Measurements from ENCODE around the gene JAG1. TPM values are rescaled to one million over a fixed set of nuclear protein-coding genes. Genes with fewer than 3 reads are reported as not detected.

JAG1 gene
- total RNA-seq, 1 experiment from 2014 or later = 8.3 TPM

DNA sequence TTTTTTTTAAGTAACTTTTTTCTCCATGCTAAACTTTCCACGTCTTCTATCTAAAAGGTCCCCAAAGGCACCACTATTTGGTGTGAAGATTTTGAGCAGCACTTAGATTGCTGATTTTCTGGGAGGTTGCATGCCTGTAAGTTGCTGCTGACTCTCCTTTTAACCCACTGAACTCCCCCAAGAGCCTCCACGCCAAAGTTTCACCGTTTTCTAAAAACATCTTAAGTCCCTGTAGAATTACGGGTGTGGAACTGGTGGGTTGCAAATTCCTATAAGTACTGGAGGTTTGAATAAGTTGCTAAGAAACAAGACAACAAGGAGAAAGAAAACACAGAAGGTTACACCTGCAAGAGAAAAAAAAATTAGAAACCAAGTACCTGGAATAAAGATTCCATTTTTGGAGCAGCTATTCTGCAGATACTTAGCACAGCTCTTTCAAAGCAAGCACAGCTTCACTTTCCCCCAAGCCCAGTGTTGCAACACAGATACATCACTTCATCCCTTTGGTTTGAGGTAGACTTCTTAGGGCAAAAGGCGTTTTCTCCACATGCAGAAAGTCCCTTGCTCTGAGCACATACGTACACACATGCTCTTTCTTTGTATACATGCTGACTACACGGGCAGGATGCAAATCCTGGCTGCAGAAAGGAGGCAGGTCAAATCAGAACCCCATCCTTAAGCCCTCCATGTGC, 5.0 kb downstream of the JAG1 start:
- DNase-seq (ENCODE audit: low read depth) = no peak

DNA sequence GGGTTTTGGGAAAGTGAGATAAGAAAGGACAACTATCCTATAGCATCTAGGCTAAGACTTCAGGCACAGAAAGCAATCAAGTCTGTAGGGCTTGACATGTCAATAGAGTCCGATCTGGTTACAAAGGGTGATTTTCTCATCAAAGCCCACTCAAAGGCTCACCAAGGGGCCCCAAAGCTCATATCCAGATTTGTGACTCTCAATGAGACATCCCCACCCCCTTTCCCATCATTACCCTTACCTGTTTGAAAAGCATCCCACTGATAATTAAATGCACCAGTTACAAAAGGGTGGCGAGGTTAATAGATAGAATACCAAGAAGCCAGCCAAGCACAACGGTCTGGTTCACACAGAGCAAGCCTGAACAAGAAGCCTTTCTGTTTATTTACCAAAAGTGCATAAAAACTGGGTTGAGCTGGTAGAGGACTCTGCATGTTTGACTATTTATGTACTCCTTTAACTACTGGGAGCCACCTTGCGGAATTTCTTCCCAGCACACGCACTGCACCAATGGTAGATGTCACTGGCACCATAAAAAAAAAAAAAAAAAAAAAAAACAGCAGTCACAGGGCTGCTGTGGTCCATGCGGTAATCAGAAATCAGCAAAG, 6.1 kb downstream of the JAG1 start:
- DNase-seq (ENCODE audit: low read depth) = no peak

- DNase-seq (ENCODE audit: low read depth) = no peak
Measured at GRCh38 chr20:10667077-10667401, 6.8 kb downstream of the JAG1 start.

DNA sequence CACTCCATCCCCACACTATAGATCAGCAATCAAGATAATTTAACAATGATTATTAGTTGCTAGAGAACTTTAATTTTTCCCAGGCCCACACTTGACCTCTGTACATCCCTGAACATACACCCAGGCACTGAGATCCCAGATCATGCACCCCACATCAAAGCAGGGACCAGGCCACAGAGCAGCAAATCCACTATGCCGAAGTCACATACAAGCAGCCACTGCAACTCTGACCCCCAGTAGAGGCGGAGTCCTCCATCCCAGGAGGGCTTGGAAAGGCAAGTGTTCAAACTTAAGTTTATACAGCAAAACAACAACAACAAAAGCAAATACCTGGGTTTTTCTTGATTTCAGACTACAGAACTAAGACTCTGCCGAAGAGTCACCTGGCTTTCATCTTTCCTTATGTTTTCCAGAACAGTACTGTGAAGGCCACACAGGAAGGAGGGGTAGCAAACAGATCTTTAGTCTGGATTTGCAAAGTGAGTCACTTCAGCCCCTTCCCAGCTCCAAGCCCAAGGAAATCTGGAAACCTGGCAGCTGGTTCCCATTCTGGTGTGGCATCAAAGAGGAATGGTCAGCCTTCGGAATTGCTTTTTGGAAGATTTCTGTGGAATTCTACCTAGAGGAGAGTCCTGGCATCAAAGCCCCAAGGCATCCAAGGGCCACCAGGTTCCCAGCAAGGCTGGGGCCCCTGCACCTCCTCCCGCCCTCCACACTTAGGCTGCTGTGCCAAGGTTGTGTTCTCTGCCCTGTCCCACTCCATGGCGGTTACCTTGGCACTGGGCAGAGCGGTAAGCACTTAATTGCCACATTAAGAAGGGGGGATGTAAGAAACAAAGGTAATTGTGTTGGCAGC, 7.3 kb downstream of the JAG1 start:
- no peak for DNase-seq (ENCODE audit: low read depth)

- no peak for DNase-seq (ENCODE audit: low read depth)
Measured at GRCh38 chr20:10665791-10666190, 8.0 kb downstream of the JAG1 start.

DNA sequence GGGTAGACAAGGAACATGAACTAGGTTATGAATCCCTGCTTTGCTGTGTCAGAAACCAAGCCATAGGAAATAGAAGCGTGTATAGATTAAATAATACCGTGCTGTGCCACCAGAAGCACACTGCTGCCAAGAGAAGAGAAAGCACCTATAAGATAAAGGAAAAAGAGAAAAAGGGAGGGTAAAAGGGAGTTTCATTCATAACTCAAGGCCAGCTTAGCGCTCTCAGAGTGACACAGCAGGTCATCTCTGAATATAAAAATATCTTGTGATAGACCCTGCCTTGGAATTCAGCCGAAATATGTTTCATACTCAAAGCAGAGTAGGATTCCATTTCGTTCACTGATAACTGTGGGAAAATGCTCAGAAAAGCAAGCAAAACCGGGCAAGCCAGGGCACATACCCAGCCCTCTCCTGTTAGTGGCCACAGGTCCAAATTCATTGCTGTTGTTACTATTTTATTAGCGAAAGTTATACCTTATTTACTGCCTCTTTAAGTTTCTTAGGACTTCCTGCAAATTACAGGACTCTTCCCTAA, 8.7 kb downstream of the JAG1 start:
- no peak for DNase-seq (ENCODE audit: low read depth)

DNA sequence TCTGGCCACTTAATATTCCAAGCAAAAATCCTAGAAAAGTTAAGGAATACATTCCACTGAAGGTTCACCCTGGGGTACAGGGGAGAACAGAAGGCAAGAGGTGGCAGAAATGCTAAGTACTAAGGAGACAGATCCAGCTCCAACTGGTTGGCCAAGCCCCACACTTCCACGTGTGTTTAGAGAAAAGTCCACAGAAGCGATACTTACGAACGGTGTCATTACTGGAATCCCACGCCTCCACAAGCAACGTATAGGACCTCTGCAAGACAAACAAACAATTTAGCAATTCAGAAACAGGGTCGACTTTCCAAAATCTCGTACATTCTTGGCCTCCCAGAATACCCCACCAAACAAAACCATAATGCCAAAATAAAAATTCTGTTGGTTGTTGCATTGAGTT, 10.0 kb downstream of the JAG1 start:
- DNase-seq (ENCODE audit: low read depth) = no peak

DNA sequence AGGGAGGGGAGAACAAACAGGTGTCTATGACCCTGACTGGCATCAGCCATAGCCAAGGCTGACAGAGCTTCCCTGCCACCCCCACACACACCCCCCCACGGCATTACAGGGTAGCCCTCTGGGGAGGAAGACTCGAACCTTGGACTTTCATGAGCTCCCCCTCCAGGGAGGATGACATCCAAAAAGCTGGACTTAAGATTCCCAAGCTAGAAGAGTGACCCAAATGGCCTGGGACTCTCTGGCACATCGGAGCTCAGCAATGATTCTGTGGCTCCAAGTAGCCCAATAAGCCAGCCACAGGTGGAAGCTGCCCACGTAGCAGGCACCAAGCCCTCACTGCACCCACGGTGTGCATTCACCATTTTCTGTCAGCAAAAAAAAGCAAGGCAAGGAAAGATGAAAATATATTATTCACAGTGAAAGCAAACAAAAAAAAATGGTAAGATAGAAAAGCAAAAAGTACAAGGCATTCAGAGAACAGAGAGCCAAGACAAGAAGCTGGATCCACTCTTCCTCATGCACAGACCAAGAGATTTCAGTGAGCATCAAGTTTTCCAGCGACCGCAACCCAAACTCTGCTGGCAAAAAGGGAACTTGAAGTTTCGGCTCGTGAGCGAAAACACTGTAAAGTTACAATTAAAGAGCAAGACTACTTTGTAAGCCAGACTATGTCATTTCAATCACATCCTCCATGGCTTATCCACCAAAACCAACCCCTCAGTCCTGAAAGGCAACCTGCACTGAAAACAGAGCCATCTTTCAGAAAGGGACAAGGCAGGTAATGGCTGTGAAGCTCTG, 10.9 kb downstream of the JAG1 start:
- DNase-seq (ENCODE audit: low read depth) = no peak

DNA sequence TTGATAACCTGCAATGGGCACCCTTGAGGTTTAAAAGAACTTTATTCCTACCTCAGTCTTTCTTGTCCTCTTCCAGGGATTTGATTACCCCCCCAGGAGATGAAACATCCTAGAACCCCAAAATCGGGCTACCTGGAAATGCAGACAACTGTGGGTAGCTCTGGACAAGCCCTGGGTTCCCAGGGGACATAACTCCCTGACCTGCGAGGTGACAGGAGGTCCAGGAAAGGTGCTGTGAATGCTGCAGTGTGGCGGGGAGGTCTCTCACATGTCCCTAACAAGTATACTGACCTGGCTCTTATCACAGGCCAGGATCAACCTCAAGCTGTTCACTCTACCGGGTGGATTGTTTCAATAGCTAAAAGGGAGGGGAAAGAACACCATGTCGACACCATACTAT, 11.6 kb downstream of the JAG1 start:
- DNase-seq (ENCODE audit: low read depth) = no peak

DNA sequence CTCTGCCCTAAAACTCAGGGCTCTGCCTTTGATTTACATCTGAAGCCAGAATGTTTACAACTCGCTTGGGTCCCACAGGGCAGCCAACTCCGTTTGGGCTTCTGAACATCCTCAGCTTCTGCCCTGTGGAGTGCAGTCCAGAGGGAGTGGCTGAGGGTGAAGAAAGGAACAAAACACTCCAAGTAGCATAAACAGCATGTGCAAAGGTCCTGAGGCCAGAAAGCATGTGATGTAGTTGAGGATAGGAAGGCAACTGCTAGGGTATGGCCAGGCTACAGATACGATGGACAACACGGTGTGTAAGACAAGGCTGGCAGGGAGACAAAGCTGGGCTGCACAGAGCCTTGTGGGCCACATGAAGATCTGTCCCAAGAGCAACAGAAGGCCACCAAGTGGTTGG, 12.5 kb downstream of the JAG1 start:
- DNase-seq (ENCODE audit: low read depth) = no peak

- no peak for DNase-seq (ENCODE audit: low read depth)
Measured at GRCh38 chr20:10660661-10661060, 13.1 kb downstream of the JAG1 start.

- no peak for DNase-seq (ENCODE audit: low read depth)
Measured at GRCh38 chr20:10659651-10660601, 13.9 kb downstream of the JAG1 start.

- no peak for DNase-seq (ENCODE audit: low read depth)
Measured at GRCh38 chr20:10658876-10659632, 14.7 kb downstream of the JAG1 start.

DNA sequence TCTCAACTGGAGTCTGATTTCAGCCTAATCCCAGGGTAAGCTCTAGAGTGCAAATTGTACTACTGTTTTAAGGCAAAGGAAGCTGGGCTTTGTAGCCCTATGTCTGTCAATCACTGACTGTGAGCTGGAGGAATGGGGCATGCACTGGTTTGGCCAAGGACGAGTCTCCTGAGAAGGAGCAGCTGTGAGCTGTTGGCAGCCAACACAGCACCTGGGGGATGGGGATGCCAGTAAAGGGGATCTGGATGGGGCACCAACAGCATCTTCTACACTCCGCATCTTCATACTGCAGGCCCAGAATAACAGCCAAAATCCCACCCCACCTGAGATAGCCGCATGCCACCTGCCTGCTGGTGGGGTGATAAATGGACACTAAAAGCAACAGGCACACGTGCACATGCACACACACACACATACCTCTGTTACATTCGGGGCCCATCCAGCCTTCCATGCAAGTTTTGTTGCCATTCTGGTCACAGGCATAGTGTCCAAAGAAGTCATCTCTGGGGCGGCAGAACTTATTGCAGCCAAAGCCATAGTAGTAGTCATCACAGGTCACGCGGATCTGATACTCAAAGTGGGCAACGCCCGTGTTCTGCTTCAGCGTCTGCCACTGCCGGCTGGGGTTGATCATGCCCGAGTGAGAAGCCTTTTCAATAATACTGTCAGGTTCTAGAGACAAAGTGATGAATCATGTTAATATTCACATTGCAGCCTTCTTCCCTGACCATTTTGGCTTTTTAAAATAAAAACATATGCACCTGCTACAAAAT, 15.6 kb downstream of the JAG1 start:
- DNase-seq (ENCODE audit: low read depth) = no peak

- no peak for DNase-seq (ENCODE audit: low read depth)
Measured at GRCh38 chr20:10657453-10657852, 16.3 kb downstream of the JAG1 start.

- DNase-seq (ENCODE audit: low read depth) = no peak
Measured at GRCh38 chr20:10655720-10656669, 17.8 kb downstream of the JAG1 start.

GRCh38 chr20:10654630-10655029, 19.2 kb downstream of the JAG1 start:
- no peak for DNase-seq (ENCODE audit: low read depth)

DNA sequence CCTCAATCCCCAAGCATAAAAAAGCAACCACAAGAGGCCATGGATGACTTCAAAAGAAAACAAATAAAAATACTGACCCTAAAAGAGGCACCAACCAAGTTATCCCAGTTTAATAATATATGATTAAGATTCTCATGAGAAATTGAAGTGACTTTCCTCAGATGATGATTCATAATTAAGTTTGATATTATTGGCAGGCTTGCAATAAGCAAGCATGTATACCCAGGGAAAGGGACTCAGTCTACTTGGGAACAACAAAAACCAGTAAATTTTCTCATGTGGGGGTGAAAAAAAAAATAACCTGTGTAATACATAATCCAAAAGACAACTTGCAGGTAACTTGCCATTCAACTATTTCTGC, 19.6 kb downstream of the JAG1 start:
- DNase-seq (ENCODE audit: low read depth) = no peak

All from LHCN-M2 (cell line).